Smooth muscle cell (in vitro differentiated cells): ENCODE results near the gene SPATS1. TPM values are rescaled to one million over a fixed set of nuclear protein-coding genes. Genes with fewer than 3 reads are reported as not detected.
A peak's percentile ranks its signal among the peaks of the same experiment; 100 is the strongest.

Experiments used
- DNase-seq: peaks from one replicate; lab custom pipeline; 2025; ENCODE audit not compliant: unreplicated experiment; lab: John Stamatoyannopoulos, UW
- H2AFZ ChIP-seq: fragments of 200-600 bp; sonication (generic); 2 replicates; pipeline ENCODE4 v1.6.0; 2016; ENCODE audit warnings: antibody characterized with exemption, low read depth, mild to moderate bottlenecking
- H3F3A ChIP-seq: fragments of 200-600 bp; sonication (generic); 2 replicates; pipeline ENCODE4 v1.6.0; 2017; ENCODE audit warnings: antibody characterized with exemption, low read depth
- H3K27ac ChIP-seq: fragments of 200-600 bp; sonication (generic); 2 replicates; pipeline ENCODE4 v1.5.1; 2016; ENCODE audit warnings: low read depth, mild to moderate bottlenecking
- H3K27me3 ChIP-seq: fragments of 200-600 bp; sonication (generic); 2 replicates; pipeline ENCODE4 v1.6.1; 2016; ENCODE audit warnings: low read depth, mild to moderate bottlenecking
- H3K36me3 ChIP-seq: fragments of 200-600 bp; sonication (generic); 2 replicates; pipeline ENCODE4 v1.5.1; 2016; ENCODE audit warnings: low read depth
- H3K4me1 ChIP-seq: fragments of 200-600 bp; sonication (generic); 2 replicates; pipeline ENCODE4 v1.5.1; 2016; ENCODE audit warnings: low read depth
- H3K4me2 ChIP-seq: fragments of 200-600 bp; sonication (generic); 2 replicates; pipeline ENCODE4 v1.6.0; 2016; ENCODE audit warnings: mild to moderate bottlenecking
- H3K4me3 ChIP-seq: fragments of 200-600 bp; sonication (generic); 2 replicates; pipeline ENCODE4 v1.5.1; 2016; ENCODE audit warnings: mild to moderate bottlenecking
- H3K79me2 ChIP-seq: fragments of 200-600 bp; sonication (generic); 2 replicates; pipeline ENCODE4 v1.6.0; 2016; ENCODE audit warnings: low read depth, mild to moderate bottlenecking
- H3K9ac ChIP-seq: fragments of 200-600 bp; sonication (generic); 2 replicates; pipeline ENCODE4 v1.6.0; 2016; ENCODE audit warnings: low read depth
- H3K9me3 ChIP-seq: fragments of 200-600 bp; sonication (generic); replicated peaks from 2 replicates; pipeline ENCODE4 v1.5.1; 2016; ENCODE audit warnings: low read depth
- H4K20me1 ChIP-seq: fragments of 200-600 bp; sonication (generic); 2 replicates; pipeline ENCODE4 v1.6.0; 2016; ENCODE audit warnings: low read depth
- WGBS: methylation state at CpG from one replicate; pipeline ENCODE4 v1.1.7; 2016; ENCODE audit warnings: low lambda C conversion rate; 5-methylcytosine and 5-hydroxymethylcytosine counted together
- polyA plus RNA-seq: library from polyadenylated mRNA; unstranded; fragments of >200 nt; fragmentation: Nextera tagmentation; extraction: Ambion mirVana; gene quantifications from 2 replicates; pipeline ENCODE4 v1.2.1, GENCODE V29; 2016
- total RNA-seq: library from RNA; depleted of rRNA; stranded (reverse); fragments of >200 nt; gene quantifications from 2 replicates; pipeline ENCODE4 v1.2.3, GENCODE V29; 2014
- TF ChIP-seq, protein P1 (sequence below): fragments of 200-600 bp; sonication (generic); IDR thresholded peaks from 2 replicates; pipeline ENCODE4 v1.5.1; 2017; ENCODE audit warnings: borderline replicate concordance, mild to moderate bottlenecking, antibody characterized with exemption; ENCODE audit not compliant: insufficient read depth, poor library complexity, severe bottlenecking

Gene SPATS1
- total and polyA plus RNA-seq, 2 experiments from 2014 or later, result not detected

DNA sequence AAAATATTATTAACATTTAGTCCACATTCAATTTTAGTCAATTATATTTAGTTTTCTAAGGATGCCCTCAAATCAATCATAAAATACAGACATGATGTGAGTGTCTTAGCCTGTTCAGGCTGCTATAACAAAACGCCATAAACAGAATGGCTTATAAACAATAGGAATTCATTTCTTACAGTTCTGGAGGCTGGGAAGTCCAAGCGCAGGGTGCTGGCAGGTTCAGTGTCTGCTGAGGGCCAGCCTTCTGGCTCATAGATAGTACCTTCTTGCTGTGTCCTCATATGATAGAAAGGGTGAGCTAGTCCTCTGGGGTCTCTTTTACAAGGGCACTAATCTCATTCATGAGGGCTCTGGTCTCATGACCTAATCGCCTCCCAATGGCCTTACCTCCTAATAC, 35.0 kb downstream of the SPATS1 start:
- TF ChIP-seq, protein P1, sequence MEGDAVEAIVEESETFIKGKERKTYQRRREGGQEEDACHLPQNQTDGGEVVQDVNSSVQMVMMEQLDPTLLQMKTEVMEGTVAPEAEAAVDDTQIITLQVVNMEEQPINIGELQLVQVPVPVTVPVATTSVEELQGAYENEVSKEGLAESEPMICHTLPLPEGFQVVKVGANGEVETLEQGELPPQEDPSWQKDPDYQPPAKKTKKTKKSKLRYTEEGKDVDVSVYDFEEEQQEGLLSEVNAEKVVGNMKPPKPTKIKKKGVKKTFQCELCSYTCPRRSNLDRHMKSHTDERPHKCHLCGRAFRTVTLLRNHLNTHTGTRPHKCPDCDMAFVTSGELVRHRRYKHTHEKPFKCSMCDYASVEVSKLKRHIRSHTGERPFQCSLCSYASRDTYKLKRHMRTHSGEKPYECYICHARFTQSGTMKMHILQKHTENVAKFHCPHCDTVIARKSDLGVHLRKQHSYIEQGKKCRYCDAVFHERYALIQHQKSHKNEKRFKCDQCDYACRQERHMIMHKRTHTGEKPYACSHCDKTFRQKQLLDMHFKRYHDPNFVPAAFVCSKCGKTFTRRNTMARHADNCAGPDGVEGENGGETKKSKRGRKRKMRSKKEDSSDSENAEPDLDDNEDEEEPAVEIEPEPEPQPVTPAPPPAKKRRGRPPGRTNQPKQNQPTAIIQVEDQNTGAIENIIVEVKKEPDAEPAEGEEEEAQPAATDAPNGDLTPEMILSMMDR, result no peak
- no peaks in the 10 kb centered on the region for H3K9me3 ChIP-seq

DNA sequence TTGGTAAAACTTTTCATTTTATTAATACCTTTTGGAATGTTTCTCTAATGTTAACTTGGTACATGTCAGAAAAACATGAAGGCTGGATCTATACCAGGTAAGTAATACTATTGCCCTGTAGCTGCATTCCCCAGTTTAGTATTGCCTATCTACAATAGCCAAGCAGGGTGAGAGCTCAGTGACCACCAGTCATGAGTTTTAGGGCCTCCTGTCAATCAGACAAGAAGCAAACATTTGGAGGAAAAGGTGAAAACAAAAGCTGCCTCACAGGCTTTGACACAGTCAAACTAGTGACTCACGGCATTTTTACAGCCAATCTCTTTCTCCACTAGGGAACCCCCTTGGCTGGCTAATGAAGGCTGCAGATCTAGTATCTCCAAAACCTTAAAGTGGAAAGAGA, 35.5 kb downstream of the SPATS1 start:
- Histone ChIP-seq H3K79me2 (no peaks in the 10 kb centered on the region), H3F3A (no peaks in the 10 kb centered on the region), H3K36me3 (no peaks in the 10 kb centered on the region), H4K20me1 (no peaks in the 10 kb centered on the region), H3K4me2 (no peak overlapping the region), H3K4me1 (no peaks in the 10 kb centered on the region), H2AFZ (no peak overlapping the region), H3K4me3 (no peak overlapping the region), H3K27me3 (no peaks in the 10 kb centered on the region), H3K9ac (no peak overlapping the region), H3K9me3 (no peaks in the 10 kb centered on the region), H3K27ac (no peak overlapping the region)
- WGBS, result 88% methylated on average over 1 of the region's 1 CpG
- DNase-seq, result no peak
- TF ChIP-seq, protein P1, result no peak

More for the DNA sequence above, 35.0 kb downstream of the SPATS1 start:
- Histone ChIP-seq H3K4me3 (no peak overlapping the region), H3F3A (no peaks in the 10 kb centered on the region), H3K27me3 (no peaks in the 10 kb centered on the region), H3K9ac (no peak overlapping the region), H3K27ac (no peak overlapping the region), H3K4me1 (no peaks in the 10 kb centered on the region), H4K20me1 (no peaks in the 10 kb centered on the region), H3K79me2 (no peaks in the 10 kb centered on the region), H2AFZ (no peak overlapping the region), H3K4me2 (no peak overlapping the region), H3K36me3 (no peaks in the 10 kb centered on the region)
- DNase-seq, result no peak
- WGBS, result 90% methylated on average over 3 of the region's 3 CpGs

DNA sequence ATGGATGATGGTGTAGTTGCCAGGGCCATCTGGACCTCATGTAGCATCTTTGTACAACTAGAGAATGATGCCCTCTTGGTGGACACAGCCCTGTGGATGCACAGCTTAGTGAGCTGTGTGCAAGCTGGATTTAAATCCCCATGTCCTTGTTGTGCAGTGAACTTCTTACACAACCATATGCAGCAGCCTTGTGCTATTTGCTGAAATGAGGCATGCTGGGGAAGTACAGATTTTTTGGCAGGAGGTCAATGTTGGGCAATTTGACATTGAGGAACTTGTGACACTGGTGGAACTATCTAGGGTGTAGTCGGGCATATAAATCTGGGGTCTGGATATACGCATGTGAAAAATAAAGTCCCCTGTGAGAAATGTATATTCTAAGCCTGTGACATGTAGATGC, 39.3 kb downstream of the SPATS1 start:
- Histone ChIP-seq H3K9ac (no peak overlapping the region), H3K27ac (no peak overlapping the region), H3K4me3 (no peak overlapping the region), H3K4me2 (no peak overlapping the region), H3K27me3 (no peaks in the 10 kb centered on the region), H2AFZ (no peak overlapping the region), H3K36me3 (no peaks in the 10 kb centered on the region), H3K9me3 (no peaks in the 10 kb centered on the region), H3K79me2 (no peaks in the 10 kb centered on the region), H3F3A (peaks cover under 1% of the 10 kb centered on the region), H3K4me1 (no peaks in the 10 kb centered on the region), H4K20me1 (no peaks in the 10 kb centered on the region)
- no peak for DNase-seq
- TF ChIP-seq, protein P1, result no peak
- 89% methylated on average over 2 of the region's 2 CpGs for WGBS

DNA sequence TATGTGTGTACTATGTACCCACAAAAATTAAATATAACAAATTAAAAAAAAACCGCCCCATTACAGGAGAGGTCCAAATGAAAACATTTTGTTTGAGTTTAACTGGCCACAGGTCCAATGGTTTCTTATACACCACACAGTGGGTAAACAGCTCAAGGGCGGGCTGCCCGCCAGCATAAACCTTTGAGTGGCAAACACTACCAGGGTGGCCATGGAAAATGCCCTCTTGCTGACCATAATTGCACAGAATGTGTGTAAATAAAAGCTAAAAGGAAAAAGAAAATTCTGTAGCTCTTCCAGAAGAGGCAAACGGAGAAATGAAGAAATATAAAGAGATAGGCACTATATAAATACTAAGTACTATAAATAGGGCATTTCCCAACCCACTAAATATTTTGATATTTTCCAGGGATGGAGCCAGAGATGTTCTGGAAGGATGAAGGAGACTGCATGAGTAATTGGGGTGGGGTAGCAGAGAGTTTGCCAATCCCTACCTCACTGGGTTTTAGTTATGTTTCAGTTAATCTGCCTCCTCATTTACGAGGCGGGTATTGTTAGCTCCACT, 44.0 kb downstream of the SPATS1 start:
- Histone ChIP-seq H4K20me1 (peaks cover 30% of the 10 kb centered on the region), H3K4me3 (peak overlapping the region; percentile 71), H3K27me3 (no peaks in the 10 kb centered on the region), H3F3A (peaks cover 4% of the 10 kb centered on the region), H3K9me3 (no peaks in the 10 kb centered on the region), H3K9ac (peak overlapping the region; percentile 96), H3K27ac (peak overlapping the region; percentile 93), H2AFZ (peak overlapping the region; percentile 75), H3K79me2 (peaks cover 27% of the 10 kb centered on the region), H3K36me3 (no peaks in the 10 kb centered on the region), H3K4me2 (peak overlapping the region; percentile 99), H3K4me1 (peaks cover 22% of the 10 kb centered on the region)
- TF ChIP-seq, protein P1, result no peak
- DNase-seq, result no peak
- 84% methylated on average over 6 of the region's 6 CpGs for WGBS
